Subcutaneous adipose tissue (tissue), 4 donors: ENCODE measurements around the gene PPP1R27. TPM values are rescaled to one million over a fixed set of nuclear protein-coding genes. Genes with fewer than 3 reads are reported as not detected.

Experiments used
- CTCF ChIP-seq: fragments of 450-650 bp; IDR thresholded peaks from one replicate; pipeline ENCODE4 v1.5.1; 2016; ENCODE audit warnings: low read depth, mild to moderate bottlenecking, control low read depth, antibody characterized with exemption, moderate library complexity
- total RNA-seq, 4 donors: library from RNA; depleted of rRNA; stranded (reverse); fragments of >200 nt; gene quantifications; one replicate each; pipeline ENCODE4 v1.1.0, GENCODE V29; 2016

Gene PPP1R27
- total RNA-seq, 4 donors from 2014 or later = not detected

GRCh38 chr17:81858967-81859905 is 24.4 kb upstream of the PPP1R27 start:
- TF ChIP-seq CTCF = no peak

GRCh38 chr17:81858170-81858966 is 23.5 kb upstream of the PPP1R27 start:
- TF ChIP-seq CTCF = no peak

DNA sequence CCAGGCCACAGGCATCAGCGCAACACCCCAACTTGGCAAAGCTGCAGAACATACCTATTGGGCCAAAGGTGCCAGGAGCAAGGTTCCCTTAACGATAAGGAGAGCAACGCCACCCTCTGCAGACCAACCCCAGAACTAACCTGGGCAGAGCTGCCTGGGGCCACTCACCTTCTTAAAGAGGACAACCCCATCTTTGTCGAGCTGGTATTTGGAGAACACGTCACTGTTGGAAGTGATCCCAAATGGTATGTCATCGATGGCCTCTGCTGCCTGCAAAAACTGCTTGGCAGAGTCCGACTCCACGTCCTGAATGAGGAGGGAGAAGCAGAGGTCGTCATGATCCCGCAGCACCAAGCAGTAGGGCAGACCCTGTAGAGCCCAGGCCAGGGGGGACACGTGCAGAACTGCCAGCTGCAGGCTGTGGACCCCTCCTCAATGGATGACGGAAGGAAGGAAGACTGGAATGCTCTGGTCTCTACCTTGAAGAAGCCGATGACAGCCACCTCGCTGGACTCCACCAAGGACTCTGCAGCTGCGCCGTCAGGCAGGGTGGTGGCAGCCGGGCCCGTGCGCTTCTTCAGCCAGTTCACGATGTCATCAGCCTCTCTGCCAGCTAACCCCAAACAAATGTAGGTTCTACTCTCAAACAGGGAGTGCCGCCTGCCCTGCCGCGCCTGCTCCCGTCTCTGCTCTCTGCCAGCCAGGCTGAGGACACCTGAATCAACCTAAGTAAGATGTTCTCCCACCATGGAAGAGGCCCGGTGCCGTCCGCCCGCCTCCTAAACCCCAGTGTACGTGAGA is 20.3 kb upstream of the PPP1R27 start:
- TF ChIP-seq CTCF = no peak

DNA sequence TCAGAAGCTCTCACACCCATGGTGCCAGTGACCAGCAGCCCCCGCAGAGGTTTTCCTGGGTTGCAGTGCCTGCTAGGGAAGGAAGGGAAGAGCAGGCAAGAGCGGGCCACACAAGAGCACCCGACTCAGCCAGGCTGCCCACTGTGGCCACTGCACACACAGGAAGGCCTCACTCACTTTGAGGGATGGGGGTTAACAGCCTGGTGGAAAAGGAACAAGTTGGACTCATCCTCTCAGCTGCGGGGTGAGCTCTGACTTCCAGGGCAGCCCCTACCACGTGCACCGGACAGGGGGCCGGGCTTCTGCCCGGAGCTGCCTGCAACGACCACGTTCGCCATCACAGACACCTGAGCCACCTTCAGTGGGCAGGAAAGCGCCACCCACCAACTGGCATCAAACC is 17.4 kb upstream of the PPP1R27 start:
- TF ChIP-seq CTCF = no peak

GRCh38 chr17:81851423-81851822 is 16.6 kb upstream of the PPP1R27 start:
- TF ChIP-seq CTCF = no peak

GRCh38 chr17:81849457-81849856 is 14.6 kb upstream of the PPP1R27 start:
- TF ChIP-seq CTCF = no peak
